Brain microvascular endothelial cell (primary cell): ENCODE results near the gene KIAA1586.

Experiments
- DNase-seq: peaks from one replicate; pipeline ENCODE4 v3.0.0-alpha.2; 2020
- H3K27ac ChIP-seq: fragments of 250-450 bp; sonication (Bioruptor Pico); 2 replicates; pipeline ENCODE4 v1.5.1; 2020; ENCODE audit warnings: mild to moderate bottlenecking, moderate library complexity
- H3K27me3 ChIP-seq: fragments of 250-450 bp; sonication (Bioruptor Pico); replicated peaks from 2 replicates; pipeline ENCODE4 v1.5.1; 2020; ENCODE audit warnings: mild to moderate bottlenecking
- H3K36me3 ChIP-seq: fragments of 250-450 bp; sonication (Bioruptor Pico); replicated peaks from 2 replicates; pipeline ENCODE4 v1.5.1; 2020; ENCODE audit warnings: mild to moderate bottlenecking
- H3K4me3 ChIP-seq: 2 replicates; pipeline ENCODE4 v1.5.1; 2011; ENCODE audit warnings: low read depth, mild to moderate bottlenecking, control low read depth, low read length, moderate library complexity
- in situ Hi-C: cut with HindIII; loops from 2 replicates; pipeline ENCODE4 v1.10.0; 2017; ENCODE audit warnings: low sequenced_read_pairs, low pct_ligation_motif_present
- TF ChIP-seq, protein P1 (sequence below): IDR thresholded peaks from 2 replicates; pipeline ENCODE4 v1.5.1; 2011; ENCODE audit warnings: low read depth, mild to moderate bottlenecking, moderate library complexity, low read length, control low read depth, inconsistent platforms; ENCODE audit errors: missing control alignments

KIAA1586 gene

DNA sequence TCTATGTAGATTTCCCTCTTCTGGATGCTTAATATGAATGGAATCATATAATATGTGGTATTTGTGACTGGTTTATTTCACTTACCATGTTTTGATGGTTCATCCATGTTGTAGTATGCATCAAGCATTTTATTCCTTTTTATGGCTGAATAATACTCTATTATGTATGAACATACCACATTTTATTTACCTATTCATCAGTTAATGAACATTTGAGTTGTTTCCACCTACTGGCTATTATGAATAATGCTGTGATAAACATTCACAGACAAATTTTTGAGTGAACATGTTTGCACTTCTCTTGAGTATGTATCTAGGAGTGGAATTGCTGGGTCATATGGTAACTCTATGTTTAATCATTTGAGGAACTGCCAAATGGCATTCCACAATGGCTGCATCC, 28.6 kb downstream of the KIAA1586 start:
- Histone ChIP-seq H3K27ac (no peak overlapping the region), H3K4me3 (no peak overlapping the region), H3K27me3 (no peaks in the 10 kb centered on the region), H3K36me3 (no peaks in the 10 kb centered on the region)
- TF ChIP-seq, protein P1, sequence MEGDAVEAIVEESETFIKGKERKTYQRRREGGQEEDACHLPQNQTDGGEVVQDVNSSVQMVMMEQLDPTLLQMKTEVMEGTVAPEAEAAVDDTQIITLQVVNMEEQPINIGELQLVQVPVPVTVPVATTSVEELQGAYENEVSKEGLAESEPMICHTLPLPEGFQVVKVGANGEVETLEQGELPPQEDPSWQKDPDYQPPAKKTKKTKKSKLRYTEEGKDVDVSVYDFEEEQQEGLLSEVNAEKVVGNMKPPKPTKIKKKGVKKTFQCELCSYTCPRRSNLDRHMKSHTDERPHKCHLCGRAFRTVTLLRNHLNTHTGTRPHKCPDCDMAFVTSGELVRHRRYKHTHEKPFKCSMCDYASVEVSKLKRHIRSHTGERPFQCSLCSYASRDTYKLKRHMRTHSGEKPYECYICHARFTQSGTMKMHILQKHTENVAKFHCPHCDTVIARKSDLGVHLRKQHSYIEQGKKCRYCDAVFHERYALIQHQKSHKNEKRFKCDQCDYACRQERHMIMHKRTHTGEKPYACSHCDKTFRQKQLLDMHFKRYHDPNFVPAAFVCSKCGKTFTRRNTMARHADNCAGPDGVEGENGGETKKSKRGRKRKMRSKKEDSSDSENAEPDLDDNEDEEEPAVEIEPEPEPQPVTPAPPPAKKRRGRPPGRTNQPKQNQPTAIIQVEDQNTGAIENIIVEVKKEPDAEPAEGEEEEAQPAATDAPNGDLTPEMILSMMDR, result no peak
- DNase-seq, result no peak
- in situ Hi-C loops, result no loop called here

- H3K36me3 ChIP-seq, result no peaks in the 10 kb centered on the region
- TF ChIP-seq, protein P1, result no peak
- in situ Hi-C loops, result no loop called here
- H3K4me3 ChIP-seq, result no peak overlapping the region
- DNase-seq, result no peak
- H3K27ac ChIP-seq, result no peak overlapping the region
- H3K27me3 ChIP-seq, result no peaks in the 10 kb centered on the region
Observed at GRCh38 chr6:57078531-57079207, 32.2 kb downstream of the KIAA1586 start.

DNA sequence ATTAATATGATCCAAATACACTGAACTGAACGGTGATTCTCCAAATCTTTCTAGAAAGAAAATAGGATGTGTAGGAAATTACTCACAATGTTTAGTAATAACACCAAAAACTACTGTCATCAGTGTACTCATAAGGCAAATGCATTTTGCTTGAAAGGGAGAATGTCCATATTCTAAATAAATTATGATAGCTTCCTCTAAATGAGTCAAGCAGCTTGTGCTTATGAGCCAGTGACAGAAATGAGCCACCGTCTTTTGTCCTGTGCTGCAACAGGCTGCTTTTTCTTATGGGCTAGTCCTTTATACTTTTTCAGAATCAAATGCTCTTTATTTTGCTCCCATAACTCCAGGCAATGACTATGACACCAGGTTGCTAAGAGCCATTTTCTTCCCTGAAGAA, 39.0 kb downstream of the KIAA1586 start:
- in situ Hi-C loops, result no loop called here
- Histone ChIP-seq H3K36me3 (no peaks in the 10 kb centered on the region), H3K4me3 (no peak overlapping the region), H3K27ac (no peak overlapping the region), H3K27me3 (no peaks in the 10 kb centered on the region)
- TF ChIP-seq, protein P1, result no peak
- no peak for DNase-seq

GRCh38 chr6:57086843-57087242, 40.4 kb downstream of the KIAA1586 start:
- TF ChIP-seq, protein P1, result no peak
- DNase-seq, result no peak
- Histone ChIP-seq H3K27ac (no peak overlapping the region), H3K4me3 (no peak overlapping the region), H3K27me3 (no peaks in the 10 kb centered on the region), H3K36me3 (peaks cover 5% of the 10 kb centered on the region)
- in situ Hi-C loops, result no loop called here

DNA sequence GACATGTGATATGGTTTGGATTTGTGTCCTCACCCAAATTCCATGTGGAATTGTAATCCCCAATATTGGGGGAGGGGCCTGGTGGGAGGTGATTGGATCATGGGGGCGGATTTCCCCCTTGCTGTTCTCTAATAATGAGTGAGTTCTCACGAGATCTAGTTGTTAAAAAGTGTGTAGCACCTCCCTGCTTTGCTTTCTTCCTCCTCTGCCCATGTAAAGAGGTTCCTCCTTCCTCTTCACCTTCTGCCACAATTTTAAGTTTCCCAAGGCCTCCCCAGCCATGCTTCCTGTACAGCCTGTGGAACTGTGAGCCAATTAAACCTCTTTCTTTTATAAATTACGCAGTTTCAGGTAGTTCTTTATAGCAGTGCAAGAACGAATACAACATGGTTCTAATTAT, 41.4 kb downstream of the KIAA1586 start:
- Histone ChIP-seq H3K27me3 (no peaks in the 10 kb centered on the region), H3K4me3 (no peak overlapping the region), H3K27ac (no peak overlapping the region), H3K36me3 (peaks cover 15% of the 10 kb centered on the region)
- in situ Hi-C loops, result no loop called here
- TF ChIP-seq, protein P1, result no peak
- DNase-seq, result no peak

DNA sequence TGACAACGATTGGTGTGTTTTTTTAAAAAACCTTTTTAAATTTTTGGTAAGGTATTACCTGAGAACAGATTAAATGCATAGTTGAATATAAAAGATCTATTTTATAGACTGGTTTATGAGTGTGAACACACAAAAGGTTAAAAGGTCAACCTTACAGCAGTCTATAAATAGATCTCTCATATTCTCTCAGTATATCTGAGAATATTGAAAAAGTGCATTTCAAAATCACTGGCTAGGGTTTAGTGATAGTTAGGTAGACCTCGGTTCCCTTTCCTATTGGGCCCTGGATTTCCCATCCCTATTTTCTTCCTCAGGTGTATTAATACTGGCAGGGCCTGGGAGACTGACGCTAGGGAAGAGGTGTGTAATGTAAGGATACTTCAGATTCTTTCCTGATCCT, 42.8 kb downstream of the KIAA1586 start:
- DNase-seq, result no peak
- H3K27ac ChIP-seq, result peak overlapping the region; percentile 84
- H3K36me3 ChIP-seq, result peaks cover 15% of the 10 kb centered on the region
- no peaks in the 10 kb centered on the region for H3K27me3 ChIP-seq
- TF ChIP-seq, protein P1, result no peak
- peak overlapping the region; percentile 67 for H3K4me3 ChIP-seq
- in situ Hi-C loops, result no loop called here
